ENCODE data around the gene FCAMR.

DNA sequence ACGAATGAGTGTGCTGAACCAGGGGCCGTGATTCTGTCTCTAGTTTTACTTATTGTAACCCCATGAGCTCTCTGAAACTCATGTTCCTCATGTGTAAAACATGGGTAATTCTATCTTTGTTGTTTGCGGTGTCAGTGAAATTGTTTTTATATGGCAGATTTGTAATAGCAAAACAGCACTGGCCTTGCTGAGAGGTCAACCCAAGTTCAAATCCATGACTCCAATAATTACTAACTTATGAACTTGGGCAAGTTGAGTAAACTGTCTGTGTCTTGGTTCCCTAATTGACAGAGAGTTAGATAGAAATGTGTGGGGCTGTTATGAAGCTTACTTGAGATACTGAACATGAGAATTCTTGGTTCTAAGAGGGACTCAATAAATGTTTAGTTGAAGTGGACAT lies 44.5 kb upstream of the FCAMR start:
- TF ChIP-seq, protein P1, sequence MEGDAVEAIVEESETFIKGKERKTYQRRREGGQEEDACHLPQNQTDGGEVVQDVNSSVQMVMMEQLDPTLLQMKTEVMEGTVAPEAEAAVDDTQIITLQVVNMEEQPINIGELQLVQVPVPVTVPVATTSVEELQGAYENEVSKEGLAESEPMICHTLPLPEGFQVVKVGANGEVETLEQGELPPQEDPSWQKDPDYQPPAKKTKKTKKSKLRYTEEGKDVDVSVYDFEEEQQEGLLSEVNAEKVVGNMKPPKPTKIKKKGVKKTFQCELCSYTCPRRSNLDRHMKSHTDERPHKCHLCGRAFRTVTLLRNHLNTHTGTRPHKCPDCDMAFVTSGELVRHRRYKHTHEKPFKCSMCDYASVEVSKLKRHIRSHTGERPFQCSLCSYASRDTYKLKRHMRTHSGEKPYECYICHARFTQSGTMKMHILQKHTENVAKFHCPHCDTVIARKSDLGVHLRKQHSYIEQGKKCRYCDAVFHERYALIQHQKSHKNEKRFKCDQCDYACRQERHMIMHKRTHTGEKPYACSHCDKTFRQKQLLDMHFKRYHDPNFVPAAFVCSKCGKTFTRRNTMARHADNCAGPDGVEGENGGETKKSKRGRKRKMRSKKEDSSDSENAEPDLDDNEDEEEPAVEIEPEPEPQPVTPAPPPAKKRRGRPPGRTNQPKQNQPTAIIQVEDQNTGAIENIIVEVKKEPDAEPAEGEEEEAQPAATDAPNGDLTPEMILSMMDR (IDR thresholded peaks at IDR 0.05) = no peak
- TF ChIP-seq POLR2A (IDR thresholded peaks at IDR 0.05) (no peak), POLR2AphosphoS5 (IDR thresholded peaks at IDR 0.05) (no peak)
